HepG2 (cell line): ENCODE results near the gene PRR5L. TPM values are rescaled to one million over a fixed set of nuclear protein-coding genes. Genes with fewer than 3 reads are reported as not detected.

ENCODE experiments used
- ATAC-seq: fragments of 200-7000 bp; cut with Tn5 transposase; 3 replicates; pipeline ENCODE4 v1.9.1; 2020; ENCODE audit warnings: mild to moderate bottlenecking, moderate library complexity
- BruUV-seq: library from RNA; stranded (reverse); fragments of 400-500 nt; replicated peaks from 2 replicates; lab custom pipeline; 2021; lab: Mats Ljungman, UMichigan
- CTCF ChIA-PET: fragments of 300-600 bp; formaldehyde crosslinking; extraction: SDS; loops from one replicate; lab custom pipeline; 2021; ENCODE audit warnings: low total read pairs, inconsistent platforms, low intra/inter-chr PET ratio; lab: Yijun Ruan, JAX
- POLR2A ChIA-PET: fragments of 350-600 bp; sonication (Branson Sonifier 250); formaldehyde crosslinking; loops from one replicate; lab custom pipeline; 2020; ENCODE audit warnings: antibody characterized with exemption, inconsistent platforms; lab: Yijun Ruan, JAX
- DNase-seq: peaks from one replicate; pipeline ENCODE4 v3.0.0-alpha.2; 2015; ENCODE audit warnings: low spot score
- FAIRE-seq: peaks from 3 replicates; lab custom pipeline; 2011; peaks lifted over from hg19 to GRCh38; lab: Jason Lieb, UNC
- H2AFZ ChIP-seq: one replicate; pipeline ENCODE4 v1.6.1; 2011; ENCODE audit warnings: low read length, inconsistent platforms
- H3K27ac ChIP-seq: fragments of 300-600 bp; 3 replicates; pipeline ENCODE4 v1.8.0; 2011; ENCODE audit warnings: mixed run types, mild to moderate bottlenecking, mixed read lengths, low read length, inconsistent platforms; ENCODE audit not compliant: insufficient read depth; ENCODE audit errors: extremely low read length
- H3K27me3 ChIP-seq, 2 experiments: fragments of 200-600 bp in 1 of 2; 2 replicates in 1 of 2; 3 replicates in 1 of 2; pipeline versions ENCODE4 v1.6.0 to v1.8.0; 2011; ENCODE audit warnings: low read length in 2 of 2, mild to moderate bottlenecking in 2 of 2, moderate library complexity in 2 of 2, inconsistent platforms in 1 of 2; ENCODE audit not compliant: insufficient read depth in 2 of 2, control insufficient read depth in 1 of 2
- H3K36me3 ChIP-seq, 2 experiments: fragments of 200-600 bp in 1 of 2; replicated peaks in 1 of 2; 2 replicates in 1 of 2; 3 replicates in 1 of 2; pipeline versions ENCODE4 v1.5.1 to v1.8.0; 2011; ENCODE audit warnings: low read length in 2 of 2, inconsistent platforms in 1 of 2; ENCODE audit not compliant: insufficient read depth in 2 of 2, control insufficient read depth in 1 of 2
- H3K4me1 ChIP-seq: 2 replicates; pipeline ENCODE4 v1.5.1; 2012; ENCODE audit warnings: low read length, inconsistent platforms; ENCODE audit not compliant: insufficient read depth
- H3K4me2 ChIP-seq: 2 replicates; pipeline ENCODE4 v1.6.0; 2011; ENCODE audit warnings: low read depth, low read length, inconsistent platforms
- H3K4me3 ChIP-seq, 3 experiments: fragments of 200-600 bp in 1 of 3; sonication (generic), shearing (Covaris generic) in 1 of 3; replicated peaks in 1 of 3; 2 replicates each; pipeline ENCODE4 v1.5.1; 2011 to 2016; ENCODE audit warnings: low read length in 3 of 3, inconsistent platforms in 2 of 3, low read depth in 2 of 3, mild to moderate bottlenecking in 2 of 3, control low read depth in 1 of 3, mixed read lengths in 1 of 3; ENCODE audit not compliant: insufficient read depth in 1 of 3
- H3K79me2 ChIP-seq: one replicate; pipeline ENCODE4 v1.6.1; 2011; ENCODE audit warnings: low read length, inconsistent platforms; ENCODE audit not compliant: insufficient read depth
- H3K9ac ChIP-seq: 2 replicates; pipeline ENCODE4 v1.6.0; 2011; ENCODE audit warnings: mild to moderate bottlenecking, low read depth, low read length, inconsistent platforms; ENCODE audit not compliant: insufficient read depth
- H3K9me3 ChIP-seq: 2 replicates; pipeline ENCODE4 v1.5.1; 2012; ENCODE audit warnings: mild to moderate bottlenecking, low read length
- H4K20me1 ChIP-seq: 2 replicates; pipeline ENCODE4 v1.6.0; 2011; ENCODE audit warnings: inconsistent platforms, mild to moderate bottlenecking, low read length, moderate library complexity; ENCODE audit not compliant: insufficient read depth
- BORCS8-MEF2B ChIP-seq: sonication (generic); formaldehyde crosslinking; IDR thresholded peaks from 2 replicates; pipeline ENCODE4 v1.8.0; 2022; ENCODE audit warnings: mild to moderate bottlenecking, missing genetic modification reagents
- CENPT ChIP-seq: sonication (generic); formaldehyde crosslinking; IDR thresholded peaks from 2 replicates; pipeline ENCODE4 v1.8.0; 2022; ENCODE audit warnings: low read depth, mild to moderate bottlenecking, moderate library complexity, missing genetic modification reagents
- FOXO1 ChIP-seq: sonication (generic); formaldehyde crosslinking; IDR thresholded peaks from 2 replicates; pipeline ENCODE4 v1.4.0; 2020; ENCODE audit warnings: missing genetic modification reagents
- GATAD2A ChIP-seq: IDR thresholded peaks from 2 replicates; pipeline ENCODE4 v1.6.1; 2016
- HNRNPUL1 ChIP-seq: fragments of 200-400 bp; formaldehyde crosslinking; IDR thresholded peaks from 2 replicates; pipeline ENCODE4 v1.6.1; 2017; ENCODE audit warnings: low read depth, mild to moderate bottlenecking, low read length, moderate library complexity
- KDM3A ChIP-seq: IDR thresholded peaks from 2 replicates; pipeline ENCODE4 v1.6.1; 2018; ENCODE audit warnings: low read depth, missing compliant biosample characterization
- KMT2B ChIP-seq: IDR thresholded peaks from 2 replicates; pipeline ENCODE4 v1.6.1; 2016; ENCODE audit warnings: missing genetic modification reagents, missing compliant biosample characterization
- MATR3 ChIP-seq: sonication (generic); formaldehyde crosslinking; IDR thresholded peaks from 2 replicates; pipeline ENCODE4 v1.4.0; 2020; ENCODE audit warnings: missing genetic modification reagents
- MIER3 ChIP-seq: IDR thresholded peaks from 2 replicates; pipeline ENCODE4 v1.6.1; 2016; ENCODE audit warnings: missing compliant biosample characterization, borderline replicate concordance
- MTF2 ChIP-seq: sonication (generic); formaldehyde crosslinking; IDR thresholded peaks from 2 replicates; pipeline ENCODE4 v1.5.0; 2020; ENCODE audit warnings: missing genetic modification reagents, borderline replicate concordance
- NPAS2 ChIP-seq: sonication (generic); formaldehyde crosslinking; IDR thresholded peaks from 2 replicates; pipeline ENCODE4 v1.8.0; 2022; ENCODE audit warnings: mild to moderate bottlenecking, missing genetic modification reagents, borderline replicate concordance
- SETDB1 ChIP-seq: sonication (generic); formaldehyde crosslinking; IDR thresholded peaks from 2 replicates; pipeline ENCODE4 v1.5.1; 2020; ENCODE audit warnings: missing genetic modification reagents, mild to moderate bottlenecking, borderline replicate concordance
- SMYD3 ChIP-seq: sonication (generic); formaldehyde crosslinking; IDR thresholded peaks from 2 replicates; pipeline ENCODE4 v1.8.1; 2023; ENCODE audit warnings: mild to moderate bottlenecking, missing genetic modification reagents
- ZNF276 ChIP-seq: sonication (generic); formaldehyde crosslinking; IDR thresholded peaks from 2 replicates; pipeline ENCODE4 v1.4.0; 2020; ENCODE audit warnings: mild to moderate bottlenecking, low read depth, missing genetic modification reagents
- ZNF660 ChIP-seq: sonication (generic); formaldehyde crosslinking; IDR thresholded peaks from 2 replicates; pipeline ENCODE4 v1.5.1; 2020; ENCODE audit warnings: mild to moderate bottlenecking, low read depth, missing genetic modification reagents, borderline replicate concordance
- WGBS: methylation state at CpG from one replicate; pipeline ENCODE4 v1.1.6; 2017; ENCODE audit warnings: low lambda C conversion rate; 5-methylcytosine and 5-hydroxymethylcytosine counted together
- in situ Hi-C: cut with HindIII; loops from 2 replicates; pipeline ENCODE4 v1.10.0; 2017; ENCODE audit warnings: low pct_unique_long_range_greater_than_20kb; ENCODE audit not compliant: extremely low pct_ligation_motif_present
- intact Hi-C: fragments of 100-400 bp; cut with micrococcal nuclease; formaldehyde crosslinking; loops from one replicate; pipeline ENCODE4 v1.10.0; 2022; ENCODE audit not compliant: unreplicated experiment
- polyA plus RNA-seq, 8 experiments: library from polyadenylated mRNA; depleted of rRNA in 3 of 8; stranded (reverse) in 7 of 8; unstranded in 1 of 8; fragments of >200 nt; fragmentation: Illumina TruSeq in 4 of 8; extraction: Trizol in 4 of 8; gene quantifications; 2 replicates each; pipeline versions ENCODE4 v1.2.1 to v1.2.3, GENCODE V29; 2011 to 2016; ENCODE audit warnings: low read depth in 4 of 8, missing spikeins in 1 of 8, mixed read lengths in 1 of 8; ENCODE audit not compliant: insufficient read depth in 1 of 8
- total RNA-seq, 5 experiments: library from RNA; depleted of rRNA; stranded (reverse); fragments of >200 nt; fragmentation: Illumina TruSeq; extraction: Trizol; gene quantifications; 2 replicates each; pipeline ENCODE4 v1.2.3, GENCODE V29; 2016; ENCODE audit warnings: low read depth in 1 of 5
- TF ChIP-seq, protein P1 (sequence below): sonication (generic); formaldehyde crosslinking; IDR thresholded peaks from 2 replicates; pipeline ENCODE4 v1.4.0; 2020; ENCODE audit warnings: mild to moderate bottlenecking, low read depth, missing genetic modification reagents

Gene PRR5L
- total and polyA plus RNA-seq, 2 of the 13 experiments (the other 11 are each of a cell fraction or from before 2014, with no cell fraction given): 0.16 TPM; not detected in 1

DNA sequence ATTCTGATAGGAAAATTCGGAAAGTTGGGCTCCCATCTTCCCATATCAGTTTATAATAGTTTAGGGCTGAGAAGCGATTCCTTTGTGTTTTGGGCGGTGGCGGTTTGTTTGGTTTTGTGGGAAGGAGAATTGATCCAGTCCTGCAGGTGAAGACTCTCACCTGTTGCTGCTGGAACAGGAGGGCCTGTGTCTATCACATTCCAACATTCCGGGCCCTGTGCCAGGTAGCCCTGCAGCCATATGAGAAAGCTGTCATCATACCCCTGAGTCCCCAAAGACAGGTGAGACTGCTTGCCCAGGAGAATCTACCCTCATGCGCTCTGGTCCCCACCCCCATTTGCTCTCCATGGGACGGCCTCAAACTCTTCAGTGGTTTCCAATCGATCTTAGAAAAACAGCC lies 151.9 kb downstream of the PRR5L start:
- no peak for TF ChIP-seq KDM3A (CRISPR knock-in tag)
- TF ChIP-seq, protein P1, sequence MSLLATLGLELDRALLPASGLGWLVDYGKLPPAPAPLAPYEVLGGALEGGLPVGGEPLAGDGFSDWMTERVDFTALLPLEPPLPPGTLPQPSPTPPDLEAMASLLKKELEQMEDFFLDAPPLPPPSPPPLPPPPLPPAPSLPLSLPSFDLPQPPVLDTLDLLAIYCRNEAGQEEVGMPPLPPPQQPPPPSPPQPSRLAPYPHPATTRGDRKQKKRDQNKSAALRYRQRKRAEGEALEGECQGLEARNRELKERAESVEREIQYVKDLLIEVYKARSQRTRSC: no peak
- TF ChIP-seq MTF2 (CRISPR knock-in tag): no peak
- no peak for TF ChIP-seq SETDB1 (CRISPR knock-in tag)
- TF ChIP-seq SMYD3 (CRISPR knock-in tag): no peak
- TF ChIP-seq NPAS2: no peak
- TF ChIP-seq KMT2B (CRISPR knock-in tag): no peak
- no peak for TF ChIP-seq HNRNPUL1
- no peak for TF ChIP-seq MATR3 (CRISPR knock-in tag)
- no peak for TF ChIP-seq CENPT
- no peak for TF ChIP-seq GATAD2A (CRISPR knock-in tag)
- TF ChIP-seq ZNF660 (CRISPR knock-in tag): no peak
- TF ChIP-seq BORCS8-MEF2B (CRISPR knock-in tag): no peak
- TF ChIP-seq FOXO1 (CRISPR knock-in tag): no peak
- no peak for TF ChIP-seq ZNF276 (CRISPR knock-in tag)
- no peak for TF ChIP-seq MIER3
- no peak for ATAC-seq
- whole genome bisulfite sequencing: 44% methylated on average over 6 of the region's 8 CpGs
- no peak for DNase-seq
- Histone ChIP-seq H3K36me3 (no peaks in the 10 kb centered on the region), H2AFZ (no peak overlapping the region), H3K4me3 (no peak overlapping the region), H4K20me1 (no peaks in the 10 kb centered on the region), H3K4me1 (peaks cover 10% of the 10 kb centered on the region), H3K79me2 (no peaks in the 10 kb centered on the region), H3K27ac (no peak overlapping the region), H3K27me3 (no peaks in the 10 kb centered on the region; a peak in 1 of 5 replicates), H3K9ac (no peak overlapping the region), H3K9me3 (no peaks in the 10 kb centered on the region), H3K4me2 (no peak overlapping the region)
- in situ Hi-C loops (no loop called here), intact Hi-C loops (no loop called here)
- POLR2A ChIA-PET: no interaction called here
- no TSS peak for BruUV-seq
- no peak for FAIRE-seq
- CTCF ChIA-PET: no interaction called here
